Measurements from ENCODE around the gene SPATS2L.
A peak's percentile ranks its signal among the peaks of the same experiment; 100 is the strongest.

SPATS2L gene

GRCh38 chr2:200453853-200454534 is 147.5 kb downstream of the SPATS2L start:
- DNase-seq (ENCODE audit: insufficient read length, low spot score) (no peak), FAIRE-seq (no peak)
- TF ChIP-seq POU2F2 (IDR thresholded peaks at IDR 0.05; ENCODE audit: low read depth, low read length) (no peak), POLR2AphosphoS5 (IDR thresholded peaks at IDR 0.05; ENCODE audit: low read depth, low read length) (no peak), SPI1 (IDR thresholded peaks at IDR 0.05; ENCODE audit: low read depth, low read length) (no peak), PAX5 (IDR thresholded peaks at IDR 0.05; ENCODE audit: insufficient read depth, low read length, severe bottlenecking) (no peak), POLR2A (IDR thresholded peaks at IDR 0.05; ENCODE audit: low read depth, low read length) (no peak), TAF1 (IDR thresholded peaks at IDR 0.05; ENCODE audit: low read depth, low read length) (no peak)

- FAIRE-seq (peak; percentile 78), DNase-seq (ENCODE audit: insufficient read length, low spot score) (no peak)
- peak; percentile 85; the same call in 1 of the 2 replicates for TF ChIP-seq POU2F2 (IDR thresholded peaks at IDR 0.05; ENCODE audit: low read depth, low read length)
- no peak for TF ChIP-seq SPI1 (IDR thresholded peaks at IDR 0.05; ENCODE audit: low read depth, low read length)
Observed at GRCh38 chr2:200454927-200455801, 148.7 kb downstream of the SPATS2L start.

GRCh38 chr2:200455958-200456421 is 149.5 kb downstream of the SPATS2L start:
- FAIRE-seq = peak; percentile 82
- DNase-seq (ENCODE audit: insufficient read length, low spot score) = no peak

GRCh38 chr2:200456567-200456966 is 150.1 kb downstream of the SPATS2L start:
- FAIRE-seq (peak; percentile 28), DNase-seq (ENCODE audit: insufficient read length, low spot score) (no peak)
- TF ChIP-seq SPI1 (IDR thresholded peaks at IDR 0.05; ENCODE audit: low read depth, low read length) = no peak
- no peak for TF ChIP-seq TAF1 (IDR thresholded peaks at IDR 0.05; ENCODE audit: low read depth, low read length)
- no peak for TF ChIP-seq POU2F2 (IDR thresholded peaks at IDR 0.05; ENCODE audit: low read depth, low read length)
- no peak for TF ChIP-seq POLR2AphosphoS5 (IDR thresholded peaks at IDR 0.05; ENCODE audit: low read depth, low read length)
- no peak for TF ChIP-seq POLR2A (IDR thresholded peaks at IDR 0.05; ENCODE audit: low read depth, low read length)
- TF ChIP-seq PAX5 (IDR thresholded peaks at IDR 0.05; ENCODE audit: insufficient read depth, low read length, severe bottlenecking) = no peak

More at GRCh38 chr2:200455958-200456421, 149.5 kb downstream of the SPATS2L start:
- TF ChIP-seq TAF1 (IDR thresholded peaks at IDR 0.05; ENCODE audit: low read depth, low read length) (no peak), PAX5 (IDR thresholded peaks at IDR 0.05; ENCODE audit: insufficient read depth, low read length, severe bottlenecking) (peak; percentile 62), POLR2AphosphoS5 (IDR thresholded peaks at IDR 0.05; ENCODE audit: low read depth, low read length) (no peak), SPI1 (IDR thresholded peaks at IDR 0.05; ENCODE audit: low read depth, low read length) (peak; percentile 60), POU2F2 (IDR thresholded peaks at IDR 0.05; ENCODE audit: low read depth, low read length) (no peak), POLR2A (IDR thresholded peaks at IDR 0.05; ENCODE audit: low read depth, low read length) (no peak)

- FAIRE-seq (no peak), DNase-seq (ENCODE audit: insufficient read length, low spot score) (no peak)
- no peak for TF ChIP-seq POLR2A (IDR thresholded peaks at IDR 0.05; ENCODE audit: low read depth, low read length)
- TF ChIP-seq PAX5 (IDR thresholded peaks at IDR 0.05; ENCODE audit: insufficient read depth, low read length, severe bottlenecking) = no peak
- no peak for TF ChIP-seq TAF1 (IDR thresholded peaks at IDR 0.05; ENCODE audit: low read depth, low read length)
- no peak for TF ChIP-seq SPI1 (IDR thresholded peaks at IDR 0.05; ENCODE audit: low read depth, low read length)
- TF ChIP-seq POLR2AphosphoS5 (IDR thresholded peaks at IDR 0.05; ENCODE audit: low read depth, low read length) = no peak
- TF ChIP-seq POU2F2 (IDR thresholded peaks at IDR 0.05; ENCODE audit: low read depth, low read length) = no peak
Observed at GRCh38 chr2:200459101-200459500, 152.6 kb downstream of the SPATS2L start.

GRCh38 chr2:200461846-200462710 is 155.6 kb downstream of the SPATS2L start:
- no peak for TF ChIP-seq SPI1 (IDR thresholded peaks at IDR 0.05; ENCODE audit: low read depth, low read length)
- TF ChIP-seq POLR2AphosphoS5 (IDR thresholded peaks at IDR 0.05; ENCODE audit: low read depth, low read length) = no peak
- TF ChIP-seq POLR2A (IDR thresholded peaks at IDR 0.05; ENCODE audit: low read depth, low read length) = no peak
- FAIRE-seq (peak; percentile 72), DNase-seq (ENCODE audit: insufficient read length, low spot score) (no peak)

GRCh38 chr2:200463452-200463851 is 157.0 kb downstream of the SPATS2L start:
- DNase-seq (ENCODE audit: insufficient read length, low spot score) (no peak), FAIRE-seq (peak; percentile 13)
- TF ChIP-seq POLR2A (IDR thresholded peaks at IDR 0.05; ENCODE audit: low read depth, low read length) = no peak
- TF ChIP-seq POLR2AphosphoS5 (IDR thresholded peaks at IDR 0.05; ENCODE audit: low read depth, low read length) = no peak
- TF ChIP-seq POU2F2 (IDR thresholded peaks at IDR 0.05; ENCODE audit: low read depth, low read length) = no peak
- TF ChIP-seq SPI1 (IDR thresholded peaks at IDR 0.05; ENCODE audit: low read depth, low read length) = no peak
- TF ChIP-seq PAX5 (IDR thresholded peaks at IDR 0.05; ENCODE audit: insufficient read depth, low read length, severe bottlenecking) = no peak
- TF ChIP-seq TAF1 (IDR thresholded peaks at IDR 0.05; ENCODE audit: low read depth, low read length) = no peak

GRCh38 chr2:200466425-200467418 is 160.2 kb downstream of the SPATS2L start:
- TF ChIP-seq POLR2A (IDR thresholded peaks at IDR 0.05; ENCODE audit: low read depth, low read length) (peak; percentile 28; the same call in 1 of the 2 replicates), PAX5 (IDR thresholded peaks at IDR 0.05; ENCODE audit: insufficient read depth, low read length, severe bottlenecking) (no peak), POU2F2 (IDR thresholded peaks at IDR 0.05; ENCODE audit: low read depth, low read length) (no peak), SPI1 (IDR thresholded peaks at IDR 0.05; ENCODE audit: low read depth, low read length) (peak; percentile 49; the same call in 1 of the 2 replicates), POLR2AphosphoS5 (IDR thresholded peaks at IDR 0.05; ENCODE audit: low read depth, low read length) (no peak)
- peak; percentile 91 for FAIRE-seq
- DNase-seq (ENCODE audit: insufficient read length, low spot score) = no peak

Data from GM12891 (cell line).